Measurements from ENCODE around the gene RGS7.

GRCh38 chr1:241161188-241161689 lies 195.8 kb downstream of the RGS7 start:
- TF ChIP-seq, protein P1, sequence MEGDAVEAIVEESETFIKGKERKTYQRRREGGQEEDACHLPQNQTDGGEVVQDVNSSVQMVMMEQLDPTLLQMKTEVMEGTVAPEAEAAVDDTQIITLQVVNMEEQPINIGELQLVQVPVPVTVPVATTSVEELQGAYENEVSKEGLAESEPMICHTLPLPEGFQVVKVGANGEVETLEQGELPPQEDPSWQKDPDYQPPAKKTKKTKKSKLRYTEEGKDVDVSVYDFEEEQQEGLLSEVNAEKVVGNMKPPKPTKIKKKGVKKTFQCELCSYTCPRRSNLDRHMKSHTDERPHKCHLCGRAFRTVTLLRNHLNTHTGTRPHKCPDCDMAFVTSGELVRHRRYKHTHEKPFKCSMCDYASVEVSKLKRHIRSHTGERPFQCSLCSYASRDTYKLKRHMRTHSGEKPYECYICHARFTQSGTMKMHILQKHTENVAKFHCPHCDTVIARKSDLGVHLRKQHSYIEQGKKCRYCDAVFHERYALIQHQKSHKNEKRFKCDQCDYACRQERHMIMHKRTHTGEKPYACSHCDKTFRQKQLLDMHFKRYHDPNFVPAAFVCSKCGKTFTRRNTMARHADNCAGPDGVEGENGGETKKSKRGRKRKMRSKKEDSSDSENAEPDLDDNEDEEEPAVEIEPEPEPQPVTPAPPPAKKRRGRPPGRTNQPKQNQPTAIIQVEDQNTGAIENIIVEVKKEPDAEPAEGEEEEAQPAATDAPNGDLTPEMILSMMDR (IDR thresholded peaks at IDR 0.05 in 8 of 11, conservative IDR thresholded peaks at IDR 0.05 in 3 of 11): no peak
- TF ChIP-seq POLR2A (IDR thresholded peaks at IDR 0.05) (no peak), POLR2AphosphoS5 (IDR thresholded peaks at IDR 0.05) (no peak)
